ENCODE measurements around the gene C9orf78. TPM values are rescaled to one million over a fixed set of nuclear protein-coding genes. Genes with fewer than 3 reads are reported as not detected.

C9orf78 gene
- total RNA-seq, 1 donor: 32.4 TPM

- TF ChIP-seq CTCF (IDR thresholded peaks at IDR 0.05; ENCODE audit: insufficient read depth, low read depth, low read length): no peak
- no peak overlapping the region for H3K4me3 ChIP-seq (ENCODE audit: low read depth, low read length)
- DNase-seq (ENCODE audit: low read depth): no peak
Measured at GRCh38 chr9:129873563-129874190, 38.6 kb upstream of the C9orf78 start.

DNA sequence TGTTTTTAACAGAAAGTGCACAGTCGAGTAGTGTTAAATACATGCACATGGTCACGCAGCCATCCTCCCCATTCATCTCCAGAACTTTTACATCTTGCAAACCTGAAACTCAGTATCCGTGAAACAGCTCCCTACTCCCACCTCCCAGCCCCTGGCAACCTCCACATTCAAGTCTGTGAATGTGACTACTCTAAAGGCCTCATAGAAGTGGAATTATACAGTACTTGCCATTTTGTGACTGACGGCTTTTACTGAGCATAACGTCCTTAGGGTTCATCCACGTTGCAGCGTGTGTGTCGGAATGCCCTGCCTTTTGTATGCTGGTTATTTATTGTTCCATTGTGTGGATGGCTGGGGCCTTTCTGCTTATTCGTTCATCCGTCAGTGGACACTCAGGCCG, 36.0 kb upstream of the C9orf78 start:
- DNase-seq (ENCODE audit: low read depth): no peak
- H3K4me3 ChIP-seq (ENCODE audit: low read depth, low read length): no peak overlapping the region
- TF ChIP-seq CTCF (IDR thresholded peaks at IDR 0.05; ENCODE audit: insufficient read depth, low read depth, low read length): no peak

DNA sequence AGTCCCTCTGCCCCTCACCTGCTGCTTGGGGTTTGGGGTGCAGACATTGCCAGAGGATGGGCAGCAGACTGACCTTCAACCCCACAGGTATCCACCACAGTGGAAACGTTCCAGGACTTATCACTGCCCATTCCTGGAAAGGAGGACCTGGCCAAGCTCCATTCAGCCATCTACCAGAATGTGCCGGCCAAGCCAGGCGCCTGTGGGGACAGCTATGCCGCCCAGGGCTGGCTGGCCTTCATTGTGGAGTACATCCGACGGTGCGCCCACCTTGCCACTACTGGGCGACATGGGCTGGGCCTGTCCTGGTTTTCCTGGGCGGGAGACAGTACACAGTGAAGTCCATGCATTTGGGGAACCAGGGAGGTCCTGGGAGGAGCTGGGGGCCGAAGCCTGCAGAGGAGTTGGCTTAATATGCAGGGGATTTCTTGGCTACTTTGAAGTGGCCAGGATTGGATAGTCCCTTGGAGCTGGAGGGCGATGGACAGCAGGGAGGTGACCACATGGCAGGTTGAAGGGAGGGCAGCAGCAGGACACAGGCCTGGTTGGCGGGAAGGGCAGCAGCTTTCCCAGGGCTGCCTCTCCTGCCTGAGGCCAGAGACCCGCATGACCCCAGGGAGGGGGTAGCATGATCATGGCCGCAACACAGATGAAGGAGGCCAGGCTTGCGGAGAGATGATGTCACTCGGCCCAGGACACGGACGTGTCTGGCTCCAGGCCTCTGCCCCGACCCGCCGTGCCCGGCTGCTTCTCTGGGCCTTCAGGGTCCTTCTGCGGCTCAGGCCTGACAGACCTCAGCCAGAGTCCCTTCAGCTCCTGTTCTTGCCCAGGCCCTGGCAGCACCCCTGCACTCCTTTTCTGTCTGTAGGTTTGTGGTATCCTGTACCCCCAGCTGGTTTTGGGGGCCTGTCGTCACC, 34.8 kb upstream of the C9orf78 start:
- H3K4me3 ChIP-seq (ENCODE audit: low read depth, low read length): no peak overlapping the region
- no peak for DNase-seq (ENCODE audit: low read depth)
- TF ChIP-seq CTCF (IDR thresholded peaks at IDR 0.05; ENCODE audit: insufficient read depth, low read depth, low read length): no peak

DNA sequence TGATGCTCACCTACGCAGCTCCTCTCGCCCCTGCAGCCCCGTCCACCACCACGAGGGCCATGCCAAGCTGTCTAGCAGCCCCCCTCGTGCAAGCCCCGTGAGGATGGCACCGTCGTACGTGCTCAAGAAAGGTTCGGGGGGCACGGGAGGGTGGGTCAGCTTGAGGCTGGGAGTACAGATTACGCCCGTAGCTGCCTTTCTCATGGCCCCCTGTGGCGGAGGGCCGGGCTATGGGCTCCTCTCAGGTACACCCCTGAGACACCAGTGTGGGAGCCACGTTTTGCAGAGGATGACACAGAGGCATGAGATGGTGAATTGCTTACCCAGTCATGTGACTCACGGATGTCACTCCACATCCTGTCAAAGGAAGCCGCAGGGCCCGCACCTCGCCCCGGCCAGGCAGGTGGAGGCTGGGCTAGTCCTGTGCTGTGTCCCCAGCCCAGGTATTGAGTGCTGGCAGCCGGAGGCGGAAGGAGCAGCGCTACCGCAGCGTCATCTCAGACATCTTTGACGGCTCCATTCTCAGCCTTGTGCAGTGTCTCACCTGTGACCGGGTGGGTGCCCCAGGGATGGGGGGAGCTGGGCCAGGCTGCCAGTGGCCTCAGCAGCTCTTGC, 33.9 kb upstream of the C9orf78 start:
- no peak overlapping the region for H3K4me3 ChIP-seq (ENCODE audit: low read depth, low read length)
- no peak for DNase-seq (ENCODE audit: low read depth)
- TF ChIP-seq CTCF (IDR thresholded peaks at IDR 0.05; ENCODE audit: insufficient read depth, low read depth, low read length): no peak

- H3K4me3 ChIP-seq (ENCODE audit: low read depth, low read length): no peak overlapping the region
- no peak for DNase-seq (ENCODE audit: low read depth)
- TF ChIP-seq CTCF (IDR thresholded peaks at IDR 0.05; ENCODE audit: insufficient read depth, low read depth, low read length): no peak
Measured at GRCh38 chr9:129868023-129868871, 33.2 kb upstream of the C9orf78 start.
